ENCODE data around the gene RTN4R. TPM values are rescaled to one million over a fixed set of nuclear protein-coding genes. Genes with fewer than 3 reads are reported as not detected.
A peak's percentile ranks its signal among the peaks of the same experiment; 100 is the strongest.

The RTN4R gene
- total and polyA plus RNA-seq, 9 of the 15 experiments (the other 6 are each of a cell fraction or from before 2014, with no cell fraction given): 0.04 to 2.8 (median 1.4) TPM; not detected in 3

GRCh38 chr22:20244250-20244648, 23.9 kb downstream of the RTN4R start (continued):
- TF ChIP-seq, protein P1, sequence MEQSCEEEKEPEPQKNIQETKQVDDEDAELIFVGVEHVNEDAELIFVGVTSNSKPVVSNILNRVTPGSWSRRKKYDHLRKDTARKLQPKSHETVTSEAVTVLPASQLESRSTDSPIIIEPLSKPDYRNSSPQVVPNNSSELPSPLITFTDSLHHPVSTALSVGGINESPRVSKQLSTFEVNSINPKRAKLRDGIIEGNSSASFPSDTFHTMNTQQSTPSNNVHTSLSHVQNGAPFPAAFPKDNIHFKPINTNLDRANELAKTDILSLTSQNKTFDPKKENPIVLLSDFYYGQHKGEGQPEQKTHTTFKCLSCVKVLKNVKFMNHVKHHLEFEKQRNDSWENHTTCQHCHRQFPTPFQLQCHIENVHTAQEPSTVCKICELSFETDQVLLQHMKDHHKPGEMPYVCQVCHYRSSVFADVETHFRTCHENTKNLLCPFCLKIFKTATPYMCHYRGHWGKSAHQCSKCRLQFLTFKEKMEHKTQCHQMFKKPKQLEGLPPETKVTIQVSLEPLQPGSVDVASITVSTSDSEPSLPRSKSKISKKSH (CRISPR knock-in tag; IDR thresholded peaks at IDR 0.05): peak; percentile 82; the same call in 1 of the 2 replicates
- TF ChIP-seq ZNF184 (CRISPR knock-in tag; IDR thresholded peaks at IDR 0.05) (peak; percentile 41; the same call in 1 of the 2 replicates), ZBTB5 (IDR thresholded peaks at IDR 0.05) (no peak), SLC30A9 (CRISPR knock-in tag; IDR thresholded peaks at IDR 0.05) (no peak), NRF1 (conservative IDR thresholded peaks at IDR 0.05 in 1 of 2, IDR thresholded peaks at IDR 0.05 in 1 of 2) (no peak), ATF7 (IDR thresholded peaks at IDR 0.05) (no peak), ZFX (CRISPR knock-in tag; IDR thresholded peaks at IDR 0.05) (no peak), PHF8 (IDR thresholded peaks at IDR 0.05; ENCODE audit: borderline replicate concordance, low read length) (no peak), TSC22D4 (tag; IDR thresholded peaks at IDR 0.05) (no peak), RBM39 (optimal IDR thresholded peaks at IDR 0.05; ENCODE audit: low read depth, low read length) (no peak), PCBP1 (IDR thresholded peaks at IDR 0.05; ENCODE audit: low read depth, low read length, poor library complexity, severe bottlenecking) (no peak), EHMT2 (IDR thresholded peaks at IDR 0.05) (no peak), BRD4 (IDR thresholded peaks at IDR 0.05) (no peak), MCM5 (IDR thresholded peaks at IDR 0.05; ENCODE audit: low read depth) (no peak)
- TF ChIP-seq, protein P2, sequence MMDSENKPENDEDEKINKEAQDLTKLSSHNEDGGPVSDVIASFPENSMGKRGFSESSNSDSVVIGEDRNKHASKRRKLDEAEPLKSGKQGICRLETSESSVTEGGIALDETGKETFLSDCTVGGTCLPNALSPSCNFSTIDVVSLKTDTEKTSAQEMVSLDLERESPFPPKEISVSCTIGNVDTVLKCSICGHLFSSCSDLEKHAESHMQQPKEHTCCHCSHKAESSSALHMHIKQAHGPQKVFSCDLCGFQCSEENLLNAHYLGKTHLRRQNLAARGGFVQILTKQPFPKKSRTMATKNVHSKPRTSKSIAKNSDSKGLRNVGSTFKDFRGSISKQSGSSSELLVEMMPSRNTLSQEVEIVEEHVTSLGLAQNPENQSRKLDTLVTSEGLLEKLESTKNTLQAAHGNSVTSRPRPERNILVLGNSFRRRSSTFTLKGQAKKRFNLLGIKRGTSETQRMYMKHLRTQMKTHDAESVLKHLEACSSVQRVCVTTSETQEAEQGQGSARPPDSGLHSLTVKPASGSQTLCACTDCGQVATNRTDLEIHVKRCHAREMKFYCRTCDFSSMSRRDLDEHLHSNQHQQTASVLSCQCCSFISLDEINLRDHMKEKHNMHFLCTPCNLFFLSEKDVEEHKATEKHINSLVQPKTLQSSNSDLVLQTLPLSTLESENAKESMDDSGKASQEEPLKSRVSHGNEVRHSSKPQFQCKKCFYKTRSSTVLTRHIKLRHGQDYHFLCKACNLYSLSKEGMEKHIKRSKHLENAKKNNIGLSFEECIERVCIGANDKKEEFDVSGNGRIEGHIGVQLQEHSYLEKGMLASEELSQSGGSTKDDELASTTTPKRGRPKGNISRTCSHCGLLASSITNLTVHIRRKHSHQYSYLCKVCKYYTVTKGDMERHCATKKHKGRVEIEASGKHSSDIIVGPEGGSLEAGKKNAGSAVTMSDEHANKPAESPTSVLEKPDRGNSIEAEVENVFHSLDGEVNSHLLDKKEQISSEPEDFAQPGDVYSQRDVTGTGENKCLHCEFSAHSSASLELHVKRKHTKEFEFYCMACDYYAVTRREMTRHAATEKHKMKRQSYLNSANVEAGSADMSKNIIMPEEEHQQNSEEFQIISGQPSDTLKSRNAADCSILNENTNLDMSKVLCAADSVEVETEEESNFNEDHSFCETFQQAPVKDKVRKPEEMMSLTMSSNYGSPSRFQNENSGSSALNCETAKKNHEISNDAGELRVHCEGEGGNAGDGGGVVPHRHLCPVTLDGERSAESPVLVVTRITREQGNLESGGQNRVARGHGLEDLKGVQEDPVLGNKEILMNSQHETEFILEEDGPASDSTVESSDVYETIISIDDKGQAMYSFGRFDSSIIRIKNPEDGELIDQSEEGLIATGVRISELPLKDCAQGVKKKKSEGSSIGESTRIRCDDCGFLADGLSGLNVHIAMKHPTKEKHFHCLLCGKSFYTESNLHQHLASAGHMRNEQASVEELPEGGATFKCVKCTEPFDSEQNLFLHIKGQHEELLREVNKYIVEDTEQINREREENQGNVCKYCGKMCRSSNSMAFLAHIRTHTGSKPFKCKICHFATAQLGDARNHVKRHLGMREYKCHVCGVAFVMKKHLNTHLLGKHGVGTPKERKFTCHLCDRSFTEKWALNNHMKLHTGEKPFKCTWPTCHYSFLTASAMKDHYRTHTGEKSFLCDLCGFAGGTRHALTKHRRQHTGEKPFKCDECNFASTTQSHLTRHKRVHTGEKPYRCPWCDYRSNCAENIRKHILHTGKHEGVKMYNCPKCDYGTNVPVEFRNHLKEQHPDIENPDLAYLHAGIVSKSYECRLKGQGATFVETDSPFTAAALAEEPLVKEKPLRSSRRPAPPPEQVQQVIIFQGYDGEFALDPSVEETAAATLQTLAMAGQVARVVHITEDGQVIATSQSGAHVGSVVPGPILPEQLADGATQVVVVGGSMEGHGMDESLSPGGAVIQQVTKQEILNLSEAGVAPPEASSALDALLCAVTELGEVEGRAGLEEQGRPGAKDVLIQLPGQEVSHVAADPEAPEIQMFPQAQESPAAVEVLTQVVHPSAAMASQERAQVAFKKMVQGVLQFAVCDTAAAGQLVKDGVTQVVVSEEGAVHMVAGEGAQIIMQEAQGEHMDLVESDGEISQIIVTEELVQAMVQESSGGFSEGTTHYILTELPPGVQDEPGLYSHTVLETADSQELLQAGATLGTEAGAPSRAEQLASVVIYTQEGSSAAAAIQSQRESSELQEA (IDR thresholded peaks at IDR 0.05; ENCODE audit: low read depth): no peak
- TF ChIP-seq, protein P3, sequence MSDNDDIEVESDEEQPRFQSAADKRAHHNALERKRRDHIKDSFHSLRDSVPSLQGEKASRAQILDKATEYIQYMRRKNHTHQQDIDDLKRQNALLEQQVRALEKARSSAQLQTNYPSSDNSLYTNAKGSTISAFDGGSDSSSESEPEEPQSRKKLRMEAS (CRISPR knock-in tag; IDR thresholded peaks at IDR 0.05): no peak
- TF ChIP-seq, protein P4, sequence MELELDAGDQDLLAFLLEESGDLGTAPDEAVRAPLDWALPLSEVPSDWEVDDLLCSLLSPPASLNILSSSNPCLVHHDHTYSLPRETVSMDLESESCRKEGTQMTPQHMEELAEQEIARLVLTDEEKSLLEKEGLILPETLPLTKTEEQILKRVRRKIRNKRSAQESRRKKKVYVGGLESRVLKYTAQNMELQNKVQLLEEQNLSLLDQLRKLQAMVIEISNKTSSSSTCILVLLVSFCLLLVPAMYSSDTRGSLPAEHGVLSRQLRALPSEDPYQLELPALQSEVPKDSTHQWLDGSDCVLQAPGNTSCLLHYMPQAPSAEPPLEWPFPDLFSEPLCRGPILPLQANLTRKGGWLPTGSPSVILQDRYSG (tag; conservative IDR thresholded peaks at IDR 0.05; ENCODE audit: low read depth): no peak

Measured in K562 (cell line).